Aorta (tissue), 5 donors: ENCODE measurements around the gene LRRC30. TPM values are rescaled to one million over a fixed set of nuclear protein-coding genes. Genes with fewer than 3 reads are reported as not detected.

ENCODE experiments used
- ATAC-seq: fragments of 200-7000 bp; cut with Tn5 transposase; one replicate; pipeline ENCODE4 v1.9.1; 2022; ENCODE audit warnings: moderate library complexity; ENCODE audit not compliant: low FRiP score
- DNase-seq, 2 donors: peaks; one replicate each; pipeline ENCODE4 v3.0.0-alpha.2; 2020
- H3K27ac ChIP-seq, 2 donors: one replicate each; pipeline ENCODE4 v1.5.1; 2013; ENCODE audit warnings: low read length in 2 of 2, mild to moderate bottlenecking in 2 of 2, moderate library complexity in 2 of 2, control low read depth in 1 of 2, inconsistent platforms in 1 of 2, low read depth in 1 of 2
- H3K27me3 ChIP-seq, 2 donors: one replicate each; pipeline ENCODE4 v1.6.1; 2013; ENCODE audit warnings: control low read depth in 1 of 2, low read length in 1 of 2, mild to moderate bottlenecking in 1 of 2, moderate library complexity in 1 of 2; ENCODE audit not compliant: insufficient read depth in 2 of 2, control insufficient read depth in 1 of 2
- H3K36me3 ChIP-seq, 2 donors: one replicate each; pipeline ENCODE4 v1.6.1; 2013; ENCODE audit warnings: control low read depth in 1 of 2, low read length in 1 of 2, mild to moderate bottlenecking in 1 of 2; ENCODE audit not compliant: insufficient read depth in 2 of 2, control insufficient read depth in 1 of 2
- H3K4me1 ChIP-seq, 2 donors: one replicate each; pipeline ENCODE4 v1.6.1; 2013; ENCODE audit warnings: low read length in 2 of 2, control low read depth in 1 of 2, mild to moderate bottlenecking in 1 of 2, moderate library complexity in 1 of 2; ENCODE audit not compliant: insufficient read depth in 2 of 2, control insufficient read depth in 1 of 2
- H3K4me3 ChIP-seq, 2 donors: one replicate each; pipeline ENCODE4 v1.5.1; 2013; ENCODE audit warnings: low read length in 2 of 2, control low read depth in 1 of 2, mild to moderate bottlenecking in 1 of 2
- H3K9me3 ChIP-seq: one replicate; pipeline ENCODE4 v1.6.1; 2013; ENCODE audit warnings: mild to moderate bottlenecking, low read length; ENCODE audit not compliant: control insufficient read depth
- WGBS, 2 donors: extraction: QIAGEN DNeasy Blood & Tissue Kit; methylation state at CpG; one replicate each; pipeline ENCODE4 v1.1.7; 2013; 5-methylcytosine and 5-hydroxymethylcytosine counted together
- intact Hi-C, 2 donors: fragments of 100-400 bp; cut with DNase I; formaldehyde crosslinking; loops; one replicate each; pipeline versions ENCODE4 v1.14.2 to v1.15.0; 2022
- polyA plus RNA-seq, 2 donors: library from polyadenylated mRNA; stranded (reverse); fragments of 200-250 nt; gene quantifications; one replicate each; pipeline ENCODE4 v1.2.3, GENCODE V29; 2013
- total RNA-seq, 2 donors: library from RNA; stranded (reverse); fragmentation: NEBNext Ultra II Directional; extraction: Animal tissue kit (Norgen Biotek cat#: 25700); gene quantifications; one replicate each; pipeline ENCODE4 v1.2.1, GENCODE V29; 2021
- donor health status: healthy with polysubstance abuse.
- donor health status: Bipolar disorder and iron deficiency.
- donor health status: DM: no; HTN: no; CAD: no.
- donor health status: DM: no; HTN: no; CAD: no.
- donor health status: DM: yes; HTN: yes; CAD: no.

The LRRC30 gene
- total and polyA plus RNA-seq, 4 donors = not detected

DNA sequence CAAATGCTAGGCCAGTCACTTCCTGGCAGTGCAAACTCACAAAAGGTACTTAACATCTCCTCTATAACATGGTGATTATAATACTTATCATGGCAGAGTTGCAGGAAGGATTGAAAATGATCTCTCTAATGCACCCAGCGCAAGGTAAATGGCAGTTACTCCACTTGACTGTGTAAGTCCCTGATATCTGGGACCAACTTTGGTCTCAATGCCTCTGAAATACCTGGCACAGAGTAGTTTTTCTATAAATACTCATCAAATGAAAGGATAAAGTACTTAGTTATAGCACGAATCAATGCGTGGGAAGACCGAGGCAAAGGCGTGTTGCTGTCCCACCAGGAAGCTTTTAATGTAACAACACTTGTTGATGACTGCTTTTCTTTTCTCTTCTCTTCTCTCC lies 24.8 kb downstream of the LRRC30 start:
- Histone ChIP-seq H3K27ac (no peak overlapping the region), H3K27me3 (no peaks in the 10 kb centered on the region), H3K9me3 (no peaks in the 10 kb centered on the region), H3K4me1 (no peaks in the 10 kb centered on the region), H3K36me3 (no peaks in the 10 kb centered on the region), H3K4me3 (no peak overlapping the region)
- intact Hi-C loops = no loop called here
- DNase-seq = no peak
- no peak for ATAC-seq
- 95 to 96% methylated on average over 5 of the region's 5 CpGs for WGBS, 2 donors

DNA sequence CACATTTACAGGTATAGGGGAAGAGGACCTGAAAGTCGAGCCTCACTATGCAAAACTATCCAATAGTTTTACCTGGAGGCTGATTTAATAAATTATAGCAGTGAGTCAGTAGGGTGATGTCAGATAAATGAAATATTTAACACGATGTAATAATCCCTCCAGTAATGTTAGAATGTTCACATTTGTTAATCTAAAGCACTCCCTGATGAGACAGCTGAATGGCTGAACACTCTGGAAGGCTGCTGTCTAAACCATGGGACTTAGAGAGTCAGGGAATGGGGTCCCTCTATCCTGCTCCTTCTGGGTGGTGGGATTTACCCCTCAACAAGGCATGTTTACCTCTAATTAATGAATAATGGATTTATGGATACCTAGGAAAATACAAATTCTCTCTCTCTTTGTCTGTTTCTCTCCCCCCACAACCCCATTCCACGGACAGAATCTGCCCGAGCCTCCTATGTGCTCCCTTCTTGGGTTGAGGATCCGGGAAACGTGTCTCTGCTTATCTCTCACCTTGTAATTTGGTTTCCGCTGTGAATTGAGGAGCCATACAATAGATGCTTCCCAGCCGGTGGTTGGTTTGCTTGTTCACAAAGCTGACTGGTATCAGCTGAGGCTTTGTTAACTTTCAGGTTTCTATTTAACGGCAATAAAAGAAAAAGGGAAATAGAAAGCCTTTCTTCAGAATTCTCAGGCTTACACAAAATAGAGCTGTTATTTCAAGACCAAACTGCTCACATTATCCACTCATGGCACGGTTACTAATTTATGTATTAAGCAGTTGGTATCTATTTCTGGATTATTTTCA lies 25.9 kb downstream of the LRRC30 start:
- no peak overlapping the region for H3K27ac ChIP-seq
- H3K27me3 ChIP-seq = no peaks in the 10 kb centered on the region
- H3K36me3 ChIP-seq = no peaks in the 10 kb centered on the region
- DNase-seq = no peak
- no peaks in the 10 kb centered on the region for H3K4me1 ChIP-seq
- no peaks in the 10 kb centered on the region for H3K9me3 ChIP-seq
- intact Hi-C loops = no loop called here
- H3K4me3 ChIP-seq = no peak overlapping the region
- 61 to 62% methylated on average over 10 of the region's 10 CpGs for WGBS, 2 donors
- no peak for ATAC-seq

DNA sequence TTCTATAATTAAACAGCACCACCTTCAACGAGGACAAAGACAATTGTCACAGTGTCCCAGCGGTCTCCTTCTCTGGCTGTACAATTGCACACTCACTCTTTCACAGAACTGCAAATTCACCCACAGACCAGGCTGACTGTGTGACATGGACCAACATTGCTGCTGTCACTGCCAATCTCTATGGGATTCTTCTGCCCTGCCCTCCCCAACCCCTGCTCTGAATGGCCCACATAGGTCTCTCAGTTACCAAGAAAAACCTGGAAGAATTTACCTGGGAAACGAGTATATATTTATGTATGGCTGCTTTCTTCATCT lies 26.5 kb downstream of the LRRC30 start:
- Histone ChIP-seq H3K27me3 (no peaks in the 10 kb centered on the region), H3K4me3 (no peak overlapping the region), H3K36me3 (no peaks in the 10 kb centered on the region), H3K9me3 (no peaks in the 10 kb centered on the region), H3K4me1 (no peaks in the 10 kb centered on the region), H3K27ac (no peak overlapping the region)
- DNase-seq (no peak), ATAC-seq (no peak)
- intact Hi-C loops = no loop called here
- 59 to 68% methylated on average over 3 of the region's 3 CpGs for WGBS, 2 donors

DNA sequence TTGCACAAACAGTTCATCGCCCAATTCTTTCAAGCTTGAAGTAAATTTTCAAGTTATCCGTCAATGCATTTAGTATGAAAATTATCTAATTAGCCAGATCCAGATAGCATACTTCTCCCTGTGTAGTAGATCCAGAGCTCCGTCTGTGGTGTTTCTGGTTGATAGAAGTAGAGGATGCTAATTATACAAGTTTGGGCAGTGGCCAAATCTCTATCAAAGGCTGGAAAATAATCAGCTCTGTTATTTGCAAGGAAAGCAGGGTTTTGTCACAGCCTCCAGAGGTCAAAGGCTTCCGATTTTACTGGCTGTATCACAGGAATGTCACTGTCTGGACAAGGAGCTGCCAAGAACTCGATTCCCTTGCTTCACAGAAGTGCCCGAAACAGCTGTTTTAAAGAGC lies 28.6 kb downstream of the LRRC30 start:
- intact Hi-C loops = no loop called here
- no peaks in the 10 kb centered on the region for H3K9me3 ChIP-seq
- no peaks in the 10 kb centered on the region for H3K4me1 ChIP-seq
- no peaks in the 10 kb centered on the region for H3K36me3 ChIP-seq
- H3K4me3 ChIP-seq = no peak overlapping the region
- ATAC-seq (no peak), DNase-seq (no peak)
- WGBS, 2 donors = 66 to 72% methylated on average over 6 of the region's 6 CpGs
- no peaks in the 10 kb centered on the region for H3K27me3 ChIP-seq
- no peak overlapping the region for H3K27ac ChIP-seq

DNA sequence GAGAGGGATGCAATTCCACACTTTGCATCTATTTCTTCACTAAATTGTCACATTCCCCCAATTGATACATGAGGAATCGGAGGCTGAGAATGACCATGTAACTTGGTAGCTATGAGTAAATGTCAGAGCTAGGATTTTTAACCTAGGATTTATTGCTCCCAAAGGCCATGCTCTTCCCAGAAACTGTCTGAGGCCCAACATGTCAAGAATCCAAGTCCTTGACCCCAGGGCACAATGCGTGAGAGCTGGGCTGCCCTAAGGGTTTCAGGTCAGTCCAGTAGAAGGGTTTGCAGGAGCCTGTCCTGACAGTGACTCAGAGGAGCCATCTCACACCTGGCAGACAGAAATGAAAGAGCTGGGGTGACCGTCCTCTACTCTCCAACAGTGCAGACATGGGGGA lies 30.3 kb downstream of the LRRC30 start:
- Histone ChIP-seq H3K27ac (no peak overlapping the region), H3K9me3 (no peaks in the 10 kb centered on the region), H3K4me3 (no peak overlapping the region), H3K36me3 (no peaks in the 10 kb centered on the region), H3K27me3 (no peaks in the 10 kb centered on the region), H3K4me1 (no peaks in the 10 kb centered on the region)
- intact Hi-C loops = no loop called here
- 95 to 96% methylated on average over 3 of the region's 3 CpGs for WGBS, 2 donors
- DNase-seq (no peak), ATAC-seq (no peak)

DNA sequence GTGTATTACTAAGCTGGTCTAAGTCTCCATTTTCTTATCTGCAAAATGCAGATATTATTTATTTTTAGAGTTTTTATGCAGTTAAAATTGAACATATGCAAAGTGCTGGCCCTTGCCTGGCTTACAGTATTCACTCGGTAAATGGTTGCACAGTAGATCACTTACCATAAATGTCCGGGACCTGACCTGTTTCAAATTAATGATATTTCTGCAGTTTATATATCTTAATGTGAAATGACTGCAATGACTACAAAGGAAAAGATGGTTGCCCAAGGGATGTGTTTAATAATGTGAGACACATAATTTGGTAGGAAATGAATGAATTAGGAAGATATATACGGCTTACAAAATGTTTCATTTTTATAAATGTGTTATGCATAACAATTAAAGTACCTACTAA lies 37.1 kb downstream of the LRRC30 start:
- 78 to 81% methylated on average over 3 of the region's 3 CpGs for WGBS, 2 donors
- H3K27me3 ChIP-seq = no peaks in the 10 kb centered on the region
- no peak overlapping the region for H3K27ac ChIP-seq
- intact Hi-C loops = no loop called here
- no peaks in the 10 kb centered on the region for H3K36me3 ChIP-seq
- no peak for DNase-seq
- no peak for ATAC-seq
- H3K4me3 ChIP-seq = no peak overlapping the region
- no peaks in the 10 kb centered on the region for H3K9me3 ChIP-seq
- H3K4me1 ChIP-seq = no peaks in the 10 kb centered on the region

DNA sequence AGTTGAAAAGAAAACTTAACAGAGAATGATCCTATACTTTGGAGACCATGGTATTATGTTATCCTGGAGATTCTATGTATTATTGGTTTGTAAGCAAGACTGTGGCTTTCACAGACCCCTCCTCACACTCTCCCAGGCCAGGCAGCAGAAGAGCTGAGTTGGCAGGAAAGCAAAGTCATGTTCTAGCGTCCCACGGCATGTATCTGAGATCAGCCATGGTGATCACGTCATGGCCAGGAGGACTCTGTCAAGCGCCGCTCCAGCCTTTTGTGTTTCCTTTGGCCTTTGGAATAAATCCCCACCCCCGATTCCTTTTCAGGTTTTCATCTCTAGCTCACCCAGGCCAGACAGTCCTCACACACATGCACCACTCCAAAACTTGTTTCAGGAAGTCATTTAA lies 39.1 kb downstream of the LRRC30 start:
- no peak for ATAC-seq
- 41 to 51% methylated on average over 6 of the region's 6 CpGs for WGBS, 2 donors
- no peaks in the 10 kb centered on the region for H3K27me3 ChIP-seq
- H3K9me3 ChIP-seq = no peaks in the 10 kb centered on the region
- no peaks in the 10 kb centered on the region for H3K36me3 ChIP-seq
- intact Hi-C loops = loop anchor here in 1 of 2 donors (5.0 to 10.0 kb wide), 3 partner anchors 297 to 1117 kb away; partner anchors contain the start of gene PTPRM
- H3K4me3 ChIP-seq = no peak overlapping the region
- no peaks in the 10 kb centered on the region for H3K4me1 ChIP-seq
- DNase-seq = no peak
- no peak overlapping the region for H3K27ac ChIP-seq

DNA sequence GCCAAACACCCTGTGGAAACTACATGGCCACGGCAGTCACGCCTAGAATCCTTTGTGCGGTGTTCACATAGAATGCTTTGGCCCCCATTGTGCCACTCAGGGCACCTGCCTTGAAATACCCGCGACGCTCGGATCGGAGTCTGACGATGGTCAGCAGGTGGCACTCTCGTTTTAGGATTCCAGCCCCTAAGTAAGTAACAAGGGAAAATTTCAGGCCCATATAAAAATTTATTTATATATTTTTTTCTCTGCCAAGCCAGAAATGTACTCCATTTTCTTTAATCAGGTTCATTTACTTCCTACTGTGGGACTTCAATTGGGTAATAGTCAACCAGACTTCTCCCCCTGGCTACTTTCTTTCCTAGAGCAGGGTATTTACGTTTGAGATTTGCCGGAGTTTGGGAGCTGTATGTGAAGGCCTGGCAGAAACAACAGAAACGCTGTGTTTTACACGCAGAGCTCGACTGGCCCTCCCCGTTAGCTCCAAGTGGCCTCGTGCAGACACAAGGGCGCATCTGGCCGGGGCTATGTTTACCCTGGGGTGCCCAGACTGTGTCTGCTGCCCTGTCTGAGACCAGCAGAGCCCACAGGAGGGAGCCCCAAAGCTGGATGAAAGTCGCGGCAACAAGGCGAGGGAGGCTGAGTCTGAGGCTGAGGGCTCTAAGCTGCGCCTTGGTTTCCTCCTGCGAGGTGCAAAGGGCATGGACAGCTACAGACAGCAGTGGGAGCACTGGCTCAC lies 41.6 kb downstream of the LRRC30 start:
- no peaks in the 10 kb centered on the region for H3K36me3 ChIP-seq
- no peaks in the 10 kb centered on the region for H3K4me1 ChIP-seq
- DNase-seq (peak; percentile 78 to 86), ATAC-seq (peak; percentile 86)
- H3K4me3 ChIP-seq = no peak overlapping the region
- intact Hi-C loops = loop anchor here in 1 of 2 donors (5.0 to 10.0 kb wide), 3 partner anchors 295 to 1115 kb away; partner anchors contain the start of gene PTPRM
- H3K27me3 ChIP-seq = no peaks in the 10 kb centered on the region
- H3K9me3 ChIP-seq = no peaks in the 10 kb centered on the region
- WGBS, 2 donors = 19 to 25% methylated on average over 24 of the region's 24 CpGs
- H3K27ac ChIP-seq = no peak overlapping the region
